Ovary (tissue), 3 donors: ENCODE data around the gene CLBA1.

ENCODE experiments used
- POLR2A ChIP-seq: fragments of 450-650 bp; IDR thresholded peaks from one replicate; pipeline ENCODE4 v1.6.1; 2017; ENCODE audit warnings: antibody characterized with exemption, mild to moderate bottlenecking, moderate library complexity
- TF ChIP-seq, protein P1 (sequence below), 3 donors: fragments of 450-650 bp in 2 of 3; fragments of 200-600 bp in 1 of 3; IDR thresholded peaks; one replicate each; pipeline versions ENCODE4 v1.5.1 to v1.8.0; 2016 to 2022; ENCODE audit warnings: antibody characterized with exemption in 3 of 3, mild to moderate bottlenecking in 1 of 3
- donor health status: DM: no; HTN: no; CAD: no.

DNA sequence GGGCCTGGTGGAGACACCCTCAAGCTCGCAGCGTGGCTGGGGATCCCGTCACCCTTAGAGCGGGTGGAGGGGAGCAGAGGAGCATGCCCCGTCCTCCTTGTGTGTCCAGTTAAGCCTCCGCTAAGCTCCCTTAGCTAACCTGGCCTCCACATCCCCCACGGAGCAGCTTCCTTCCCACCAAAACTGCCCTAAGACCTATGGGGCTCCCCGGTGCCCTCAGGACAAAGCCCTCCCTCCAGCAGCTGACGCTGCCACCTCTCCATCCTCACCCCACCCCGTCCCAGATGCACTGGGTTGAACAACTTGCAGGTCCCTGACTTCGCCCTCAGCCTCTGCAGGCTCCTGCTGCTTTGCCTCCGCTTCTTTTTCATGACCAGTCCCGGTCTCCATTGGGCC lies 11.4 kb upstream of the CLBA1 start:
- TF ChIP-seq POLR2A = no peak
- TF ChIP-seq, protein P1, sequence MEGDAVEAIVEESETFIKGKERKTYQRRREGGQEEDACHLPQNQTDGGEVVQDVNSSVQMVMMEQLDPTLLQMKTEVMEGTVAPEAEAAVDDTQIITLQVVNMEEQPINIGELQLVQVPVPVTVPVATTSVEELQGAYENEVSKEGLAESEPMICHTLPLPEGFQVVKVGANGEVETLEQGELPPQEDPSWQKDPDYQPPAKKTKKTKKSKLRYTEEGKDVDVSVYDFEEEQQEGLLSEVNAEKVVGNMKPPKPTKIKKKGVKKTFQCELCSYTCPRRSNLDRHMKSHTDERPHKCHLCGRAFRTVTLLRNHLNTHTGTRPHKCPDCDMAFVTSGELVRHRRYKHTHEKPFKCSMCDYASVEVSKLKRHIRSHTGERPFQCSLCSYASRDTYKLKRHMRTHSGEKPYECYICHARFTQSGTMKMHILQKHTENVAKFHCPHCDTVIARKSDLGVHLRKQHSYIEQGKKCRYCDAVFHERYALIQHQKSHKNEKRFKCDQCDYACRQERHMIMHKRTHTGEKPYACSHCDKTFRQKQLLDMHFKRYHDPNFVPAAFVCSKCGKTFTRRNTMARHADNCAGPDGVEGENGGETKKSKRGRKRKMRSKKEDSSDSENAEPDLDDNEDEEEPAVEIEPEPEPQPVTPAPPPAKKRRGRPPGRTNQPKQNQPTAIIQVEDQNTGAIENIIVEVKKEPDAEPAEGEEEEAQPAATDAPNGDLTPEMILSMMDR (IDR thresholded peaks at IDR 0.05) = no peak
